Fibroblast of upper back skin (primary cell): ENCODE data around the gene BTBD7.
"Not testable (repeated sequence)": the region's sequence is repeated elsewhere in the genome, so short reads cannot be mapped to it uniquely, and the experiment has no call there.

Source experiments
- DNase-seq: peaks from one replicate; pipeline ENCODE4 v3.0.0-alpha.2; 2013

The BTBD7 gene

DNA sequence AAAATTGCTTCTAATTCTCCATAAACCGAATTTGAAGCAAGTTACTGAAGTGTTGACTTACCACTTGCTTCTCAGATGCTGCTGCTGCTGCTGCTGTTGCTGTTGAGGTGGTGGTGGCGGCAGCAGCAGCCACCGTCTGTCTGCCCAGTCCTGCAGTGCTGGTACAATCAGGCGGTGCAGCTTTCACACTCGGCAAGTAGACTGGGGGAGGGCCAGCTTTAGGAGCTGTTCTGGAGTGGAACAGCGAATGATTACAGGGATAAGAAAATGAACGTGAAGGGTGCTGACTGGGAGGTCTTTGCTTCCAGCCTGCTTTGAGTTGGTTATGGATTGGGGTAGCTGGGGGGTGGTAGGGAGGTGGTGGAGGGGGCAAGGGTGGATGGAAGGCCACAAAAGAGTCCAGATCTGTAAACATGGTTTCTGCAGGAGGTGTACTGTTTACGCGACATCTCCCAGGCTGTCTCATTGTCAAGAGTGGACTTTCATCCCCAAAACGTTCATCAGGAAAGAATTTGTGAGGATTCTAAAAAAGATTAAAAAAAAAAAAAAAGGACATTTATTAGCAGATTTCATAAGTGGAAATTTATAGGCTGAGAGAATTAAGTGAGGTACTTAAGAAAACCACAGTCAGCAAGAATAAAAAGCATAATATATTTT lies 86.9 kb downstream of the BTBD7 start:
- peak; percentile 36 for DNase-seq

GRCh38 chr14:93240678-93241000 lies 92.2 kb downstream of the BTBD7 start:
- no peak for DNase-seq

DNA sequence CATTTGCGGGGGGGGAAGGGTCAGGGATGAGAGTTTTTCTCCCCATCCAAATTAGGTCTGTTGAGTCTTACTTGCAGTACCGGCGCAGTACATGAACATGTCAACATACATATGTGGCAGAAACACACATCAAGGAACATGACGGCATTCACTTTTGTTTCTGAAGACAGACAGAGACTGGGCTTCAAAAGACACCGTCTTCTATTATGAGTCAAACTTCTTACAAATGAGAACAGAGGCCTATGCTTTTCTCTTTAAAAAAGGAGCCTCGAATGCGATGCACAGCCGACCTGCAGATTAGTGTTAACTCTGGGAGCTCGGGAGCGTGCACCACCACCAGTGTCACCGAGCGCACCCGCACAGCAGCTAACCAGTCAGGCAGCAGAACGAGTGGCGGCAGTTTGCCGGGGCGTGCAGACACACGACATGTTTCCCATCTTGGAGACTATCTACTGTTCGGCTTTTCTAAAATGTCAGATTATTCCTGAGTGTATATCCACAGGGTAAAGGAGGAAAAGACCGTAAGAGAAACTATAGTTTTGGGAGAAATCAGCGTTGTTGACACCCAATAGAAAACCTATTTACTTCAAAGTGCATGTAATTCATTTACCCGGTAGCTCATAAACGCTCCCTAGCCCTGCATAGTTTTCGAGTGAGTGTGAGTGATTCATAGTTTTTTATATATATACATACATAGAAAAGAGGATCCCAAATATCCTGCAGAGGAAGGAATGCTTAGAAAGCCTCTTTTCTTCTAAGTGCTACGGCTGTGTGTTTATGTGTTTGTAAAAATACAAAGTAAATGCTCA lies 92.8 kb downstream of the BTBD7 start:
- DNase-seq = peak; percentile 71

GRCh38 chr14:93234798-93235197 lies 98.0 kb downstream of the BTBD7 start:
- DNase-seq = peak; percentile 58

DNA sequence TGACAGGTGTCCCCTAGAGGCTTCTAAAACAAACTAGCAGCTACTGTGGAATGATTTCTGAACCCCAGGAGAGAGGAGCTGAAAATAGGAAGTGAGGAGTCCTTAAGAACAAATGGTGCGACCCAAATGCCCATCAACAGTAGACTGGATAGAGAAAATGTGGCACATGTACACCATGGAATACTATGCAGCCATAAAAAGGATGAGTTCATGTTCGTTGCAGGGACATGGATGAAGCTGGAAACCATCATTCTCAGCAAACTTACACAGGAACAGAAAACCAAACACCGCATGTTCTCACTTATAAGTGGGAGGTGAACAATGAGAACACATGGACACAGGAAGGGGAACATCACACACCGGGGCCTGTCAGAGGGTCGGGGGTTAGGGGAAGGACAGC lies 99.8 kb downstream of the BTBD7 start:
- not testable (repeated sequence) for DNase-seq

GRCh38 chr14:93232159-93232558 lies 100.7 kb downstream of the BTBD7 start:
- DNase-seq = no peak

GRCh38 chr14:93231129-93231979 lies 101.5 kb downstream of the BTBD7 start:
- peak; percentile 29 for DNase-seq

- no peak for DNase-seq
These were observed 102.3 kb downstream of the BTBD7 start for GRCh38 chr14:93230539-93230938.

- no peak for DNase-seq
These were observed 104.3 kb downstream of the BTBD7 start for GRCh38 chr14:93228550-93228949.

DNA sequence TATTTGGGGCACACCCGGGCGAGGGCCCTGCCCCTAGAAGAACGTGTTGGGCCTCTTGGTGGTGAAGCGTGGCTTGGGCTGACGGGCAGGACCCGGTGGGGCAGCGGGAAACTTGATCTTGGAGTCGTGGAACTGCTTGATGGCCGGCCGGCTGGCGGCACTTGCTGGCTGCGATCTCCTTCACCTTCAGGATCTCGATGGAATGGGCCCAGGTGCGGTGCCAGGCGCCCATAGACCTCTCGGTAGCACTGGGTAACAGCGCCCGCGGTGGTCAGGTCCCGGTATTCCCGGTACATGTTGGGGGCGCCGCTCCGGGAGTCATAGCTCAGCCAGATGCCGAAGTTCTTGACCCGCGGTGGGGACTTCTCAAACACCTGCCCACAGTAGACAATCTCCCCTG lies 109.3 kb downstream of the BTBD7 start:
- DNase-seq = no peak

GRCh38 chr14:93220509-93220908 lies 112.3 kb downstream of the BTBD7 start:
- no peak for DNase-seq

- DNase-seq = peak; percentile 47
These were observed 113.6 kb downstream of the BTBD7 start for GRCh38 chr14:93219103-93219726.

DNA sequence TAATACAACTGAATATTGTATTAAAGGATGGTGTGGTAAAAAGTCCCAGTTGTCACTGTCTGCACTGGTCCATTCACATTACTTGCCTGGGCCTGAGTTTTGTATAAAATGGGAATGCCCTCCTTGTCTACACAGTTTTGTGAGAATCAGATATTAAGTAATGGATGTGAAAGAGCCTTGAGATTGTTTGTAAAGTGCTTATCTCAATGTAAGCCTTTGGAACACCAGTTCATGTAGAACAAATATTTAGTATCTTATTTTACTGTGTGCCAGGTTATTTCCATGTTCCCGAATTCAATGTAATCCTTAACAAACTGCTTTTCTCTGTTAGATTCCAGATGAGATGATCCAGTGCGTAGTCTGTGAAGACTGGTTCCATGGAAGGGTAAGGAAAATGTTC lies 118.2 kb downstream of the BTBD7 start:
- no peak for DNase-seq

DNA sequence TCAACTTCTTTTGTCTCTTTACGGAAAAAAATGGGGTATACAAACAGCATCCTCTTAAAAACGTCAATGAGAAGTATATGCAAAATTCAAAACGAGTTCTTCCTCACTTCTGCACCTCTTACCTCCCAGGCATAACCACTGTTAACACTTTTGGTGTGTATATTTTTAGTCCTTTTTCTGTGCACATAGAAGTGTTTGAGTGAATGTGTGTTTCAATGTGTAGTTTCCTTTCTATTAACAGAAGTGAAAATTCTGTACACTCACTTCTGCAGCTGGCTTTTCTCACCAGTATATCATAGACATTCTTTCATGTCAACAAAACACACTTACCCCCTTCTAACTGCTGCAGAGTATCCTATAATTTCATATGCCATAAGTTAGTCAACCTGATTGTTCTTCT lies 120.4 kb downstream of the BTBD7 start:
- DNase-seq = no peak

- DNase-seq = peak; percentile 52
These were observed 125.1 kb downstream of the BTBD7 start for GRCh38 chr14:93207468-93208308.

DNA sequence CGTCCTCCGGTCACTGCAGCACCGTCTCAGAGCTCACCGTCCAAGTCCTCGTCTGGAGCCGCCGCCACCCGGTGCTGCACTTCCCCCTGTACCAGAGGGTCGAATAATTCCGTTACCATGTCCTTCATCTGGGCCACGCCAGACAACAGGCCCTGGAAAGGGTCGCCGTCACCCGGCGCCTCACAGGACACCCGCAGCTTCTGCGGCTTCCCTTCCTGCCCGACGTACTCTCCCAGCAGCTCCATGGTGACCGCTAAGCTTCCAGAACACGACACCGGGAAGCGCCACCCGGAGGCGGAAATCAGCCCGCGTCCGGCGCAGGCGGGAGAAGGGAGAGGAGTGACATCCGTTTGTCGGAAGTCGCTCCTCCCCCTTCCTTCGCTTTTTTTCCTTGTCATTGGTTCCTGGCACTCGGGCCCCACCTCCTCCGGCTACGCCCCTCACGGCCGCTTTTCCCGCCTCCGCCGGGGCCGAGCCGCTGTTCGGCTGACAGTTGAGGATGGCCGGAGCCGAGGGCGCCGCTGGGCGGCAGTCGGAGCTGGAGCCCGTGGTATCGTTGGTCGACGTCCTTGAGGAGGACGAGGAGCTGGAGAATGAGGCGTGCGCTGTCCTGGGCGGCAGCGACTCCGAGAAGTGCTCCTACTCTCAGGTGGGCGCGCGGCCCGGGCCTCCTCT lies 125.9 kb downstream of the BTBD7 start, which contains the start of the genes GON7 and UBR7:
GON7 (minus strand) TSS at position 273 of the 675 bp plus-strand sequence; CDS start at position 245, 28 bp downstream.
UBR7 (plus strand) TSS at position 464 of the 675 bp plus-strand sequence; CDS start at position 500, 36 bp downstream.
- peak; percentile 96 for DNase-seq

DNA sequence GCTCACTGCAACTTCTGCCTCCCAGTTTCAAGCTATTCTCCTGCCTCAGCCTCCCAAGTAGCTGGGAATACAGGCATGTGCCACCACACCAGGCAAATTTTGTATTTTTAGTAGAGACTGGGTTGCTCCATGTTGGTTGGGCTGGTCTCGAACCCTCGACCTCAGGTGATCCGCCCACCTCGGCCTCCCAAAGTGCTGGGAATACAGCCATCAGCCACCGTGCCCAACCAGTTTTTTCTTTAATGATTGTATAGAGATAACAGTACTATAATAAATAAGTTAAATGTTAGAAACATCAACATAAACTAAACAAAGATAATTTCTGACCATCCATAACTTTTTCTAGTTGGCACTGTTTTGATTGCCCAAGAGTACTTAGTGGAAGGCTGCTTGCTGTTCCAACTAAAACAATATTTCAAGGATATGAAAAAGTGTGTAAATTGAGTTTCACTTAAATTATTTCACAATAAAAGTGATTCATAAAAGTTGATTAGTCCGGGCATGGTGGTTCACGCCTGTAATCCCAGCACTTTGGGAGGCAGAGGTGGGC lies 131.6 kb downstream of the BTBD7 start:
- no peak for DNase-seq

- DNase-seq = no peak
These were observed 132.3 kb downstream of the BTBD7 start for GRCh38 chr14:93200553-93200952.

DNA sequence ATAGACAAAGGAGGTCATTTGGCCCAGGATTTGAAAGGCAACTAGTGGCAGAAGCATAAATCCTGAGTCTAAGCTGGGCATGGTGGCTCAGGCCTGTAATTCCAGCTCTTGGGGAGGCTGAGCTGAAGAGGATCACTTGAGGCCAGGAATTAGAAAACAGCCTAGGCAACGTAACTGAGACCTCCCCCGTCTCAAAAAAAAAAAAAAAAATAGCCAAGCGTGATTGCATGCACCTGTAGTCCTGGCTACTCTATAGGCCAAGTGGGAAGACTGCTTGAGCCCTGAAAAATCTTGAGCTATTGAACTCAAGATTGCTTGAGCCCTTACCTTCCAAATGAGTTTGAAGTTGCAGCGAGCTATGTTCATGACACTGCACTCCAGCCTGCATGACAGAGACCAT lies 133.8 kb downstream of the BTBD7 start:
- DNase-seq = no peak

GRCh38 chr14:93195316-93195999 lies 137.4 kb downstream of the BTBD7 start:
- no peak for DNase-seq
